Kidney (tissue), 14 donors: ENCODE data around the gene RGS9. TPM values are rescaled to one million over a fixed set of nuclear protein-coding genes. Genes with fewer than 3 reads are reported as not detected.

Experiments
- DNase-seq, 5 donors: peaks; one replicate each; pipeline ENCODE4 v3.0.0-alpha.2; 2013 to 2020
- FAIRE-seq: peaks from 2 replicates; lab custom pipeline; 2012; peaks lifted over from hg19 to GRCh38; lab: Jason Lieb, UNC
- H3K27ac ChIP-seq, 2 donors: one replicate each; pipeline ENCODE4 v1.7.0; 2013; ENCODE audit warnings: low read depth in 2 of 2, low read length in 2 of 2, inconsistent platforms in 1 of 2
- H3K27me3 ChIP-seq: one replicate; pipeline ENCODE4 v1.7.1; 2013; ENCODE audit warnings: low read length, inconsistent platforms; ENCODE audit not compliant: control insufficient read depth, insufficient read depth
- H3K36me3 ChIP-seq, 3 donors: one replicate each; pipeline versions ENCODE4 v1.7.0 to v1.7.1; 2013; ENCODE audit warnings: low read length in 3 of 3, control low read depth in 1 of 3, inconsistent platforms in 1 of 3; ENCODE audit not compliant: insufficient read depth in 3 of 3, control insufficient read depth in 2 of 3
- H3K4me1 ChIP-seq, 3 donors: one replicate each; pipeline versions ENCODE4 v1.7.0 to v1.7.1; 2013; ENCODE audit warnings: low read length in 3 of 3, inconsistent platforms in 1 of 3, low read depth in 1 of 3; ENCODE audit not compliant: control insufficient read depth in 2 of 3, insufficient read depth in 2 of 3
- H3K4me3 ChIP-seq, 3 donors: one replicate each; pipeline versions ENCODE4 v1.7.0 to v1.8.1; 2013; ENCODE audit warnings: low read length in 3 of 3, control low read depth in 1 of 3, inconsistent platforms in 1 of 3
- H3K9ac ChIP-seq, 3 donors: one replicate each; pipeline versions ENCODE4 v1.7.0 to v1.7.1; 2013; ENCODE audit warnings: low read length in 3 of 3, control low read depth in 1 of 3, inconsistent platforms in 1 of 3
- H3K9me3 ChIP-seq, 3 donors: one replicate each; pipeline versions ENCODE4 v1.7.0 to v1.7.1; 2013; ENCODE audit warnings: low read length in 3 of 3, control low read depth in 1 of 3, inconsistent platforms in 1 of 3; ENCODE audit not compliant: control insufficient read depth in 2 of 3, insufficient read depth in 1 of 3
- CTCF ChIP-seq: IDR thresholded peaks from 3 replicates; pipeline ENCODE4 v1.5.1; 2012; ENCODE audit warnings: mild to moderate bottlenecking, moderate library complexity, borderline replicate concordance; ENCODE audit not compliant: insufficient read depth; ENCODE audit errors: extremely low read depth
- intact Hi-C: fragments of 100-400 bp; cut with DNase I; formaldehyde crosslinking; loops from one replicate; pipeline ENCODE4 v1.11.1; 2022
- polyA plus RNA-seq: library from polyadenylated mRNA; stranded (reverse); fragments of 350-450 nt; fragmentation: Illumina TruSeq; extraction: RNeasy Lipid Tissue Mini Kit (QIAGEN cat#74804); gene quantifications from one replicate; pipeline ENCODE4 v1.2.3, GENCODE V29; 2014; ENCODE audit warnings: low read depth, low replicate concordance; ENCODE audit not compliant: insufficient read depth
- total RNA-seq: library from RNA; stranded (reverse); fragmentation: NEBNext Ultra II Directional; extraction: Animal tissue kit (Norgen Biotek cat#: 25700); gene quantifications from one replicate; pipeline ENCODE4 v1.2.1, GENCODE V29; 2021
- donor health status: control.
- donor health status: control.
- donor health status: control.
- donor health status: control.
- donor health status: control.
- donor health status: DM: yes; HTN: yes; CAD: no.
- donor health status: Normal renal cell carcinoma (clear cell type).

The RGS9 gene
- total and polyA plus RNA-seq, 2 donors from 2014 or later, result 4.2 to 7.2 TPM

- intact Hi-C loops, result no loop called here
- H3K27ac ChIP-seq, result no peak overlapping the region
- H3K36me3 ChIP-seq, result no peaks in the 10 kb centered on the region
- no peaks in the 10 kb centered on the region for H3K27me3 ChIP-seq
- DNase-seq, result no peak
- H3K9me3 ChIP-seq, result no peaks in the 10 kb centered on the region
- no peaks in the 10 kb centered on the region for H3K4me1 ChIP-seq
- no peak overlapping the region for H3K4me3 ChIP-seq
- H3K9ac ChIP-seq, result no peak overlapping the region
- no peak for TF ChIP-seq CTCF
- FAIRE-seq, result no peak
Observed at GRCh38 chr17:65191811-65192740, 54.9 kb downstream of the RGS9 start.

- DNase-seq (no peak), FAIRE-seq (no peak)
- Histone ChIP-seq H3K9me3 (no peaks in the 10 kb centered on the region), H3K4me1 (no peaks in the 10 kb centered on the region), H3K27me3 (no peaks in the 10 kb centered on the region), H3K9ac (no peak overlapping the region), H3K4me3 (no peak overlapping the region), H3K36me3 (no peaks in the 10 kb centered on the region), H3K27ac (no peak overlapping the region)
- TF ChIP-seq CTCF, result no peak
- intact Hi-C loops, result no loop called here
Observed at GRCh38 chr17:65193305-65193704, 56.1 kb downstream of the RGS9 start.

GRCh38 chr17:65193716-65194293 is 56.6 kb downstream of the RGS9 start:
- H3K9me3 ChIP-seq, result no peaks in the 10 kb centered on the region
- no peaks in the 10 kb centered on the region for H3K4me1 ChIP-seq
- no peaks in the 10 kb centered on the region for H3K27me3 ChIP-seq
- FAIRE-seq (no peak), DNase-seq (no peak)
- no peaks in the 10 kb centered on the region for H3K36me3 ChIP-seq
- no peak overlapping the region for H3K27ac ChIP-seq
- H3K9ac ChIP-seq, result no peak overlapping the region
- intact Hi-C loops, result no loop called here
- no peak overlapping the region for H3K4me3 ChIP-seq
- TF ChIP-seq CTCF, result no peak
